HG03175 (cell line): Measurements from ENCODE around the gene NUDT22.

ENCODE experiments used
- ATAC-seq: cut with Tn5 transposase; IDR thresholded peaks from one replicate; pipeline ENCODE4 v1.9.1; 2021; ENCODE audit warnings: mild to moderate bottlenecking, moderate library complexity; ENCODE audit not compliant: unreplicated experiment

NUDT22 gene

GRCh38 chr11:64225608-64226506 lies at the start of gene NUDT22, which contains the start of gene TRPT1:
NUDT22 (plus strand) TSS chr11:64226274; CDS start chr11:64226653, 379 bp downstream.
TRPT1 (minus strand) TSS chr11:64226186; CDS start chr11:64225860, 326 bp downstream.
- ATAC-seq, result peak; percentile 51

DNA sequence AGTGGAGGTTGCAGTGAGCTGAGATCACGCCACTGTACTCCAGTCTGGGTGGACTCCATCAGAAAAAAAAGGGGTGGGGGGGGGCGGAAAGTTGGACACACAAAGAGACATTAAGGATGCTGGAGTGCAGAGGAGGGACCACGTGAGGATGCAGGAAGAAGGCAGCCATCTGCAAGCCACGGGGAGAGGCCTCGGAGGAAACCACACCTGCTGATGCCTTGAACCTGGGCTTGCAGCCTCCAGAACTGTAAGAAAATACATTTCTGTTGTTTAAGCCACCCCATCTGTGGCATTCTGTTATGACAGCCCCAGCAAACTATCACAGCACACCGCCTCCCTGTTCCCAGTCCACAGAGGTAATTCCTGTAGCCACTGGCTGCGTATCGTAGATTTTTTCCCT lies 49.3 kb upstream of the NUDT22 start:
- ATAC-seq, result no peak

DNA sequence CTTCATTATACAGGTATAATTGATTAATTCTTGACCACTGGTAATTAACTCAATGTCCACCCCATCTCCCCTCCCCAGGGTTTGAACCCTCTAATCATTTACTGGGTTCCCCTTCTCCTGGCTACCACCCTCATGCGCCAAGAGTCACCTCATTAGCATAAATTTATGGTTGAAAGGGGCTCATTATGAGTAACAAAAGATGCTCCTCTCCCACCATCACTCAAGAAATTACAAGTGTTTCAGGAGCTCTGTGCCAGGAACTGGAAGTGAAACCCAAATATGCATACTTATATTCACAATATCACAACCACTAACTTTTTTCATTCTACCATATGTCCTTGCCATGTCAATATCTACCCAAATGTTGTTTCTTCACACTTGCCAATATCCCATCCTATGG lies 47.9 kb upstream of the NUDT22 start:
- no peak for ATAC-seq

DNA sequence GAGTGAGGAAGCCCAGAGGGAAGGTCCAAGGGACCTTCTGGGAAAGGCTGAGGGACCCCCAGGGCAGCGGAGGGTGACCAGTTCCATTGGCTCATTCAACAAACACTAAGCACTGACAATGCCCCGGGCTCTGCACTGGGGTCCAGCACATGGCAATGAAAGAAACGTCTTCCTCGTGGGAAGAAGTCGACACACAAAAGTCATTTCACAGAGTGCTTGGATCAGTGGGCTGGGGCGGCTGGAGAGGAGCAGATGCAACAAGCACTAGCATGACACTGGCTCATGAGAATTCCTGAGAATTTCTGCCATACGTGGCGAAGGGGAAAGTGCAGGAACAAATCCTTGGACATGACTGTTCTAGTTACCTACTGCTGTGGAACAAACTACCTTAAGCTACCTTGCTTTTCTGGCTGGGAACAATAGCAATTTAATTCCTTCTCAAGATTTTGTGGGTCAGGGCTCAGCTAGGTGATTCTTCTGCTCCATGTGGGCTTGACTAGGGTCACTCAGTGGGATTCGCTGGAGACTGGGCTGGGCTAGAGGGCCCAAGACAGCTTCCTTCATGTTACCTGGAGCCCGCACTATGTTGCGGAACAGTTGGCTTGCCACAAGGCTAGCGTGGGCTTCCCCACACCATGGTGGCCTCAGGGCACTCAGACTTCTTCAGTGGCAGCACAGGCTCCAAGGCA lies 47.0 kb upstream of the NUDT22 start:
- ATAC-seq, result no peak

- no peak for ATAC-seq
Observed at GRCh38 chr11:64180891-64181290, 45.2 kb upstream of the NUDT22 start.

DNA sequence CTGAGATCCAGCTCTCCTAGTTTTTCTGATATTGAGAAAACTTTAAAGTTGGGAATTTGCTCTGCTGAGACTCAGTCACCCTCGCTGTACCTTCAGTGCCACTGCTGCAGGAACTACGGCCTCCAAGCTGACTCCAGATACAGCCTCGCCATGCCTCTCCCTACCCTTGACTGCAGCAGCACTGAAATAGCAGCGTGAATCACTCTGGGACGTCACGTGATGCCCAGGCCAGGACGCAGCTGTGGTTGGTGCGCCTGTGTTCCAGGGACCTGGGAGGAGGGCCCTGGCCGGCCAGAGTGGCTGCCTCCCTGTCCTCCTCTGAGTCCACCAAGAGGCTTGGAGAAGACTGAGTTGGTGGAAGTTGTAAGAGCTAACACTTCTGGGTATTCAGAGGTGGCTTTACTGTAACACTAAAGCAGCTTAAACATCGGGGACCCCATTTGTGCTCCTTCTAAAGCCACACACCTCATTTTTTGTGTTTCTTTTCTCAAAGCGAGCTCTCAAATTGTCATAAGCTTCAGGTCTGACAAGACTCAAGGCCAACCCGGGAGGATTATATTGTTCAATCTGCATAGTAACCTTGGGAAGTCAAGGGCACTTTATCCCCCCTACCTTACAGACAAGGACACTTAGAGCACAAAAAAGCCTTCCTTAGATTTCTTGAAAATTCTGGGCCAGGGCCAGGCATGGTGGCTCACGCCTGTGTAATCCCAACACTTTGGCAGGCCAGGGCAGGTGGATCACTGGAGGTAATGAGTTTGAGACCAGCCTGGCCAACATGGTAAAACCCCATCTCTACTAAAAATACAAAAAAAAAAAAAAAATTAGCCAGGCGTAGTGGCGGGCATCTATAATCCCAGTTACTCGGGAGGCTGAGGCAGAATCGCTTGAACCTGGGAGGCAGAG lies 44.3 kb upstream of the NUDT22 start:
- no peak for ATAC-seq

DNA sequence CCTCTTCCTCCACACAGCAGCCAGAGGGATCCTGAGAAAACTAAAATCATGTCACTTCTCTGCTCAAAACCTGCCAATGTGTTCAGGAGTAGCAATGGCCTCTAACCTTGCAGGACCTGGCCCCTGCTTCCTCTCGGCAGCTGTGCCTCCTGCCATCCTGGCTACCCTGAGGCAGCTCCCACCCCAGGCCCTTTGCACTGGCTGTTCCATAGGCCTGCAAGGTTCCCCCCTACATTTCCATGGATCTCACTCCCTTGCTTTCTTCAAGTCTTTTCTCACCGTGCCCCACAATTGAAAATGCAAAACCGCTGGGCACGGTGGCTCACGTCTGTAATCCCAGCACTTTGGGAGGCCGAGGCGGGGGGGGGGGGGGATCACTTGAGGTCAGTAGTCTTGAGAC lies 42.2 kb upstream of the NUDT22 start:
- ATAC-seq, result no peak

GRCh38 chr11:64185175-64185692 lies 40.8 kb upstream of the NUDT22 start:
- ATAC-seq, result peak; percentile 19

DNA sequence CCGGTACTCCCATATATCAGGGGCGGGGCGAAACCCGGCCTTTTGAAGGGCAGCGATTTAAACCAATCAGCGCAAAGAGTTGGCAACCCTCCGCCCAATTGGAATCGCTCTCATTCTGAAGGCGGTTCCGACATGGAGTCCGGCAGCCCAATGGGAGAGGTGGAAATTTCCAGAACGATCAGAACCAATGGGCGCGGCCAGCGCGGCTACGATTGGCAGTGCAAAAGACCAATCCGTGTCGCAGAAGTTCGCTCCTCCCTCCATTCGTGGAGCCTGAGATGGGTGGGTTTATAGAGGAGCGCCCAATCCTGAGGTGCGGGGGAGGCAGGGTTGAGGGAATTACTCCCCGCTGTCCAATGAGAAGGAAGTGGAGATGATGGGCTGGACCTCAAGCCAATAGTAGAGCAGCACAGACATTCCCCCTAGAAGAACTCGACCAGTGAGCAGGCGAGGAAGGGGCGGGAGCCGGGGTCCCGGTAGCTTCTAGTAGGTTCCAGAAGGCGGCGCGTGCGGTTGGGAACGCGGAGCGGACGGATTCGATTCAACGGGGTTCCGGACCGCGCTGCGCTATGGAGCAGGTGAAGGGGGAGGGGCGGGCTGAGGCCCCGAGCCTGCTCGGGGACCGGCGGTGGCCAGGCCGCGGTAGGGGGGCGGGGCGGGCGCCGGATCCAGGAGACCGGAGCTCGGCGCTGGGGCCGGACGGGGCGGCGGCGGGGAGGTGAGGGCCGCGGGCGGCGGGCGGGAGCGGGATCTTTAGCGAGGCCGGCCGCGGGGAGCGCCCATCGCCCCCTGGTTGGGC lies 40.2 kb upstream of the NUDT22 start, which contains the start of gene STIP1:
TSS of gene STIP1 (plus strand) at position 479 of the 799 bp plus-strand sequence. CDS start at position 570, 91 bp downstream.
- peak; percentile 86 for ATAC-seq

DNA sequence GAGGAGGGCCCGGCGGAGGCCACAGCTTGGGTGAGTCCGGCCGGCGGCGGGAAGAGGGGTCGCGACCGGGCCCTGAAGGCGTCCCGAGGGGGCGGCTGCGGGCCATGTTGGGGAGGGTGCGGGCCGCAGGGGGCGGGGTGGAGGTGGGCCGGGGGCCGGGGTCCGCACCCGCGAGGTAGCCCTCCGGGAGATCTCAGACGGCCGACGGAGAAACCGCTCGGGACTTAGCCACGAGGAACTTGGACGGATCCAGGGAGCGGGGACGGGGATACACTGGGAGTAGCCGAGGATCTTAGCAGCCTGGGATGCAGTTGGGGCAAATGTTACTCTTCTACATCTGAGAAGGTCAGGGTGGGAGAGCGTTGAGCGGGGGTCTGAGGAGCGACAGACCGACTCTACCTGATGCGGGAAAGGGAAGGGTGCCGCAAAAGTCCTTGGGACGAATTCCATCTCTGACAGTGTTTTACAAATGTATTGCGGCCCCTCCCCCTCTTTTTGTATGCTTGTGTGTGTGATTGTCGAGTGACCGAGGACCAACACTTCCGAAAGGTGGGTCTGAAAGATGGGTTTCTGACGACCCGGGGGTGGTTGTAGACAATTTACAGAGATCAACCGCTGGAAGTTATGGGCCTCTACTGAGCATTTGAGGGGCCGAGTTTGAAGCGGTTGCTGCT lies 39.4 kb upstream of the NUDT22 start:
- no peak for ATAC-seq

GRCh38 chr11:64192434-64192833 lies 33.6 kb upstream of the NUDT22 start:
- ATAC-seq, result no peak

GRCh38 chr11:64196626-64197025 lies 29.4 kb upstream of the NUDT22 start:
- ATAC-seq, result no peak

- ATAC-seq, result no peak
Observed at GRCh38 chr11:64198511-64198910, 27.6 kb upstream of the NUDT22 start.

GRCh38 chr11:64201543-64201942 lies 24.5 kb upstream of the NUDT22 start:
- ATAC-seq, result no peak

DNA sequence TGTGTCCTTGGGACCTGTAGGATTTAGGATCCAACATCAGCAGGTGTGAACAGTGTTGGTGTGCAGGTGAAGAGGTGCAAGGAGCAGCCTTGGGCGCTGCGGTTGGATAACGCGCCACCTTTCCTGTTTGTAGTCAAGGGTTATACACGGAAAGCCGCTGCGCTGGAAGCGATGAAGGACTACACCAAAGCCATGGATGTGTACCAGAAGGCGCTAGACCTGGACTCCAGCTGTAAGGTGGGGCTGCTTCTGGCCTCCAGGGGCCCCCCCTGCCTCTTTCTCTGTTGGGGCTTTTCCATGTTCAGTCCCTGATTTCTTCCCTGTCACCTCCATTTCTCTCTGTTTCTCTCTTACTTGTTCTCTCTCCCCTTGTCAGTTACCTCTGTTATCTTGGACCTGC lies 23.1 kb upstream of the NUDT22 start:
- ATAC-seq, result no peak

- ATAC-seq, result no peak
Observed at GRCh38 chr11:64203421-64204079, 22.5 kb upstream of the NUDT22 start.

GRCh38 chr11:64204080-64204440 lies 22.0 kb upstream of the NUDT22 start:
- no peak for ATAC-seq

GRCh38 chr11:64204464-64204989 lies 21.5 kb upstream of the NUDT22 start:
- no peak for ATAC-seq
